ENCODE results near the gene C1QTNF6.

- TF ChIP-seq POLR2A (IDR thresholded peaks at IDR 0.05) = no peak
- TF ChIP-seq, protein P1, sequence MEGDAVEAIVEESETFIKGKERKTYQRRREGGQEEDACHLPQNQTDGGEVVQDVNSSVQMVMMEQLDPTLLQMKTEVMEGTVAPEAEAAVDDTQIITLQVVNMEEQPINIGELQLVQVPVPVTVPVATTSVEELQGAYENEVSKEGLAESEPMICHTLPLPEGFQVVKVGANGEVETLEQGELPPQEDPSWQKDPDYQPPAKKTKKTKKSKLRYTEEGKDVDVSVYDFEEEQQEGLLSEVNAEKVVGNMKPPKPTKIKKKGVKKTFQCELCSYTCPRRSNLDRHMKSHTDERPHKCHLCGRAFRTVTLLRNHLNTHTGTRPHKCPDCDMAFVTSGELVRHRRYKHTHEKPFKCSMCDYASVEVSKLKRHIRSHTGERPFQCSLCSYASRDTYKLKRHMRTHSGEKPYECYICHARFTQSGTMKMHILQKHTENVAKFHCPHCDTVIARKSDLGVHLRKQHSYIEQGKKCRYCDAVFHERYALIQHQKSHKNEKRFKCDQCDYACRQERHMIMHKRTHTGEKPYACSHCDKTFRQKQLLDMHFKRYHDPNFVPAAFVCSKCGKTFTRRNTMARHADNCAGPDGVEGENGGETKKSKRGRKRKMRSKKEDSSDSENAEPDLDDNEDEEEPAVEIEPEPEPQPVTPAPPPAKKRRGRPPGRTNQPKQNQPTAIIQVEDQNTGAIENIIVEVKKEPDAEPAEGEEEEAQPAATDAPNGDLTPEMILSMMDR (IDR thresholded peaks at IDR 0.05 in 8 of 11, conservative IDR thresholded peaks at IDR 0.05 in 3 of 11) = no peak
These were observed 11.5 kb downstream of the C1QTNF6 start for GRCh38 chr22:37176464-37177061.

Data from spleen (tissue), 7 donors.